ENCODE data around the gene PTCD2. TPM values are rescaled to one million over a fixed set of nuclear protein-coding genes. Genes with fewer than 3 reads are reported as not detected.

PTCD2 gene
- total and polyA plus RNA-seq, 8 donors, result 1.3 to 56.7 (median 2.6) TPM

- no peak for TF ChIP-seq POLR2A (IDR thresholded peaks at IDR 0.05)
- TF ChIP-seq CTCF (IDR thresholded peaks at IDR 0.05), result no peak
- TF ChIP-seq EP300 (IDR thresholded peaks at IDR 0.05), result no peak
- peak; percentile 53 to 68 (median 60) for TF ChIP-seq POLR2AphosphoS5 (IDR thresholded peaks at IDR 0.05)
- peak in 1 of 2 donors; percentile 54 for DNase-seq
- Histone ChIP-seq H3K27ac (peak overlapping the region in 4 of 5 donors; percentile 12 to 53 (median 38)), H3K4me1 (peaks cover 0 to 41% (median 26%) of the 10 kb centered on the region in 4 donors), H3K27me3 (no peaks in the 10 kb centered on the region), H3K4me3 (no peak overlapping the region), H3K9me3 (no peaks in the 10 kb centered on the region), H3K36me3 (peaks cover 0 to 7% (median 2%) of the 10 kb centered on the region in 4 donors)
- WGBS, 5 donors, result 70 to 84% (median 79%) methylated on average over 3 of the region's 3 CpGs
- intact Hi-C loops (cut with DNase I; ENCODE audit: low total_unique reads), result no loop called here
Measured at GRCh38 chr5:72281764-72282499, 38.2 kb upstream of the PTCD2 start.

GRCh38 chr5:72282878-72283277 is 37.3 kb upstream of the PTCD2 start:
- WGBS, 5 donors, result 61 to 85% (median 79%) methylated on average over 2 of the region's 2 CpGs
- H3K27me3 ChIP-seq, result no peaks in the 10 kb centered on the region
- intact Hi-C loops (cut with DNase I; ENCODE audit: low total_unique reads), result no loop called here
- peaks cover 0 to 41% (median 26%) of the 10 kb centered on the region in 4 donors for H3K4me1 ChIP-seq
- peak overlapping the region in 3 of 5 donors; percentile 29 to 53 (median 53) for H3K27ac ChIP-seq
- H3K4me3 ChIP-seq, result no peak overlapping the region
- TF ChIP-seq CTCF (IDR thresholded peaks at IDR 0.05), result no peak
- TF ChIP-seq EP300 (IDR thresholded peaks at IDR 0.05), result no peak
- TF ChIP-seq POLR2A (IDR thresholded peaks at IDR 0.05), result no peak
- TF ChIP-seq POLR2AphosphoS5 (IDR thresholded peaks at IDR 0.05), result no peak
- no peaks in the 10 kb centered on the region for H3K9me3 ChIP-seq
- DNase-seq, result peak in 1 of 2 donors; percentile 23
- peaks cover 0 to 13% (median 5%) of the 10 kb centered on the region in 4 donors for H3K36me3 ChIP-seq

- Histone ChIP-seq H3K4me3 (no peak overlapping the region), H3K27me3 (no peaks in the 10 kb centered on the region), H3K4me1 (peaks cover 0 to 42% (median 26%) of the 10 kb centered on the region in 4 donors), H3K36me3 (peaks cover 0 to 17% (median 7%) of the 10 kb centered on the region in 4 donors), H3K27ac (peak overlapping the region in 2 of 5 donors; percentile 53), H3K9me3 (no peaks in the 10 kb centered on the region)
- TF ChIP-seq POLR2AphosphoS5 (IDR thresholded peaks at IDR 0.05) (no peak), EP300 (IDR thresholded peaks at IDR 0.05) (no peak), POLR2A (IDR thresholded peaks at IDR 0.05) (no peak), CTCF (IDR thresholded peaks at IDR 0.05) (no peak)
- intact Hi-C loops (cut with DNase I; ENCODE audit: low total_unique reads), result no loop called here
- no peak for DNase-seq
- 48 to 72% (median 54%) methylated on average over 2 of the region's 2 CpGs for WGBS, 5 donors
Measured at GRCh38 chr5:72283358-72283757, 36.8 kb upstream of the PTCD2 start.

- Histone ChIP-seq H3K27me3 (no peaks in the 10 kb centered on the region), H3K4me3 (no peak overlapping the region), H3K4me1 (peaks cover 0 to 54% (median 26%) of the 10 kb centered on the region in 4 donors), H3K9me3 (no peaks in the 10 kb centered on the region), H3K36me3 (peaks cover 0 to 29% (median 12%) of the 10 kb centered on the region in 4 donors), H3K27ac (no peak overlapping the region)
- TF ChIP-seq CTCF (IDR thresholded peaks at IDR 0.05), result no peak
- no peak for TF ChIP-seq POLR2AphosphoS5 (IDR thresholded peaks at IDR 0.05)
- no peak for TF ChIP-seq EP300 (IDR thresholded peaks at IDR 0.05)
- no peak for TF ChIP-seq POLR2A (IDR thresholded peaks at IDR 0.05)
- DNase-seq, result no peak
- intact Hi-C loops (cut with DNase I; ENCODE audit: low total_unique reads), result no loop called here
- 36 to 76% (median 57%) methylated on average over 3 of the region's 3 CpGs for WGBS, 5 donors
Measured at GRCh38 chr5:72284559-72285423, 35.4 kb upstream of the PTCD2 start.

All from stomach (tissue), 9 donors.